ENCODE data around the gene ZBTB8A.
"Not testable (repeated sequence)": the region's sequence is repeated elsewhere in the genome, so short reads cannot be mapped to it uniquely, and the experiment has no call there.

ZBTB8A gene

GRCh38 chr1:32538887-32539583 lies at the start of gene ZBTB8A:
ZBTB8A (plus strand) TSS chr1:32539427; CDS start chr1:32592932, 53,505 bp downstream.
- DNase-seq: peak; percentile 71

- no peak for DNase-seq
These were observed 49.3 kb upstream of the ZBTB8A start for GRCh38 chr1:32489774-32490454.

- no peak for DNase-seq
These were observed 47.8 kb upstream of the ZBTB8A start for GRCh38 chr1:32491386-32491785.

DNA sequence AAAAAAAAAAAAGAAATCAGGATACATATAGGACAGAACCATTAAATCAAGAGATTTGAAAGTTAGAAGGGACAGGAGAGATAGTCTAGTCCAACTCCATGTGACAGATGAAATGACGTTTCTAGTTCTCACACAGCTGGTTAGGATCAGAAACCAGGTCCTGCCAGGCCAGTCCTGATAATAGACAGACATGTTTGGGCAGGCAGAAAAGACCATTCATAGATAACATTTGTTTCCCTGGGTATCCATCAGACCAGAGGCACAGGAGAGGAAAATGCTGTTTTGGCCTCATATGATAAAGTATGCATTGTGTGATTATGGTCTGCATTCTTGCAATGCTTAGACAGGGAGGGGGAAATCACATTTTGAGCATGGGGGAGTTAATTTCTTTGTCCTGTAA lies 45.0 kb upstream of the ZBTB8A start:
- DNase-seq: no peak

GRCh38 chr1:32494711-32495337 lies 44.4 kb upstream of the ZBTB8A start:
- DNase-seq: no peak

DNA sequence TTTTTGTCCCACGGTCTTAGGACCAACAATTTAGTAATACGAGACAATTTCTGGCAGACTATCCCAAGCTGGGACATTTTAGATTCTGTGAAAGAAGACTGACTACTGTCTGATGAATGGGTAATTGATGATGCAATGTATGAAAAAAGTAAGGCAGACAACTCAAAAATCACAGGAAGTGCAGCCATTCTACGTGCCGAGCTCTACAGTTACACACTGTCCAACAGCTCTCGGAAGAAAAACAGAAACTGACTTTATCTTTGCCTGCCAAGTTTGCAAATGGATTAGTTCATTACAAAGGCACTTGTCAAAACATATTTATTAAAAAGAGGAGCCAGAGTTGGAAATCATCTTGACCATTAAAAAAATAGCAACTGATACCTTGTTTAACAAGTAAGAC lies 43.1 kb upstream of the ZBTB8A start:
- DNase-seq: no peak

GRCh38 chr1:32498751-32499150 lies 40.5 kb upstream of the ZBTB8A start:
- no peak for DNase-seq

GRCh38 chr1:32500387-32501209 lies 38.6 kb upstream of the ZBTB8A start:
- DNase-seq: peak; percentile 25

- no peak for DNase-seq
These were observed 37.4 kb upstream of the ZBTB8A start for GRCh38 chr1:32501865-32502264.

- no peak for DNase-seq
These were observed 36.1 kb upstream of the ZBTB8A start for GRCh38 chr1:32503153-32503552.

DNA sequence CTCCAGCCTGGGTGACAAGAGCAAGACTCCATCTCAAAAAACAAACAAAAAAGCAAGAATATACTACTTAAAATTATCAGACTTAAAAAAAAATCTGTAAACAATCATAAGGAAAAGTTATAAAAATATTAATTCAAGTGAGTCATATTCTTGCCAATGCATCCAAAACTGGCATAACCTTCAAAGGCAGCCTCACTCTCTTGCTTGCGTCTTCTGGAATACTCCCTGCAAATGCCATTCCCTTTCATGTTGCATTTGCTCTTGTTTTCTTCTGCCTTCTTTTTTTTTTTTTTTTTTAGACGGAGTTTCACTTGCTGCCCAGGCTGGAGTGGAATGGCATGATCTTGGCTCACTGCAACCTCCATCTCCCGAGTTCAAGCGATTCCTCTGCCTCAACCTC lies 32.2 kb upstream of the ZBTB8A start:
- DNase-seq: no peak

GRCh38 chr1:32508761-32509160 lies 30.5 kb upstream of the ZBTB8A start:
- no peak for DNase-seq

DNA sequence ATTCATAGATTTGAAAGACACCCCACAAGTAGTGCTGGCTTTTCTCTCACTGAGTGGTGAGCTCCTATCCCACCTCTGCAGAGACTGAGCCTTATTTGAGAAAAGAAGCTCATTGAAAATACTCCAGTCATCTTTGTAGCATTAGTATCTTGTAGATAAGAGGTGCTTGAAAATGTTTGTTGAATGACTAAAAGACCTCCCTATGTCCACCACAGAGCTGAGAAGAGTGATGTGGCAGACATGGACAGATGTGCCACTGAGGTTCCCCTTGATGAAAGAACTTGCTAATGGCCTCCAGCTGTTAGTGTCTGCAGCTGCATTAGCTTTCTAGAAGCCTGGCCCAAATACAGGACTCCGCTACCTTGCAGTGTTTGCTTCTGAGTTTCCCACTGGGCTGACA lies 29.3 kb upstream of the ZBTB8A start:
- no peak for DNase-seq

DNA sequence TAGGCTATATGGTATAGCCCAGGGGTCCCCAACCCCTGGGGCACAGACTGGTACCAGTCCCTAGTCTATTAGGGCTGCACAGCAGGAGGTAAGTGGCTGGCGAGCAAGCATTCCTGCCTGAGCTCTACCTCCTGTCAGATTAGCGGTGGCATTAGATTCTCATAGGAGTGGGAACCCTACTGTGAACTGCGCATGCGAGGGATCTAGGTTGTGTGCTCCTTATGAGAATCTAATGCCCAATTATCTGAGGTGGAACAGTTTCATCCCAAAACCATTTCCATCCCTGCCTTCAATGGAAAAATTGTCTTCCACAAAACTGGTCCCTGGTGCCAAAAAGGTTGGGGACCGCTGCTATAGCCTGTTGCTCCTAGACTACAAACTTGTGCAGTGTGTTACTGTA lies 22.8 kb upstream of the ZBTB8A start:
- no peak for DNase-seq

- no peak for DNase-seq
These were observed 20.3 kb upstream of the ZBTB8A start for GRCh38 chr1:32518976-32519375.

DNA sequence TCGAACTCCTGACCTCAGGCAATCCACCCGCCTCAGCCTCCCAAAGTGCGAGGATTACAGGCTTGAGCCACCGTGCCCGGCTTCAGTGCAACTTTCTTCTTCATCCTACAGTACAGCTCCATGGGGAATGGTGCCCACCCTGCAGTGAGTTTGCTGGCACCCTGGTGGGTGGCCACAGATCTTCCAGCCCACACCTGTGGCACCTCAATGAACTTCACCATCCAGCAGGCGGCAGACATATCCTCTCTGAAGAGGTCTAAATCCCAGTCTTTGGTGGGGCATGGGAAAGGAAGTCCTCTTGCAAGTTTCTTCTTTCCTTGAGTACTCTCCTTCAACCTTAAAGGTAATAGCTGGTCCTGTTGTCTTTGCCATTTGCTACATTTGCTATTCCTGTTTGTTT lies 18.1 kb upstream of the ZBTB8A start:
- DNase-seq: no peak

DNA sequence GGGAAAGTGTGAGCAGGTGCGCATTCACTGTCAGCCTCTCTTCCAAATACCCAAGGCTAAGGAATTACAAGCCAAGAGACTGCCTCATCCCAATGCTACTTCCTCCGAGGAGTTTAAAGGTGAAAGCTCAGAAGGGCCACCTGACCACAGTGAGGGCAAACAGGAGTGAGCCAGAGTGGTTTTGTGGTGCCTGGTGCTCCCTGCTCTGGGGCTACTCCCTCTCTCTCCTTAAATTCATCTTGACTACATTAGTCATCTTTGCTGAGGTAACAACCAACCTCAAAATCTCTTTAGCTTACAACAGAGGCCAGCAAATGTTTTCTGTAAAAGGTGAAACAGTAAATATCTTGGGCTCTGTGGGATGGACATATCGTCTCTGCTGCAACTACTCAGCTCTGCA lies 14.2 kb upstream of the ZBTB8A start:
- no peak for DNase-seq

DNA sequence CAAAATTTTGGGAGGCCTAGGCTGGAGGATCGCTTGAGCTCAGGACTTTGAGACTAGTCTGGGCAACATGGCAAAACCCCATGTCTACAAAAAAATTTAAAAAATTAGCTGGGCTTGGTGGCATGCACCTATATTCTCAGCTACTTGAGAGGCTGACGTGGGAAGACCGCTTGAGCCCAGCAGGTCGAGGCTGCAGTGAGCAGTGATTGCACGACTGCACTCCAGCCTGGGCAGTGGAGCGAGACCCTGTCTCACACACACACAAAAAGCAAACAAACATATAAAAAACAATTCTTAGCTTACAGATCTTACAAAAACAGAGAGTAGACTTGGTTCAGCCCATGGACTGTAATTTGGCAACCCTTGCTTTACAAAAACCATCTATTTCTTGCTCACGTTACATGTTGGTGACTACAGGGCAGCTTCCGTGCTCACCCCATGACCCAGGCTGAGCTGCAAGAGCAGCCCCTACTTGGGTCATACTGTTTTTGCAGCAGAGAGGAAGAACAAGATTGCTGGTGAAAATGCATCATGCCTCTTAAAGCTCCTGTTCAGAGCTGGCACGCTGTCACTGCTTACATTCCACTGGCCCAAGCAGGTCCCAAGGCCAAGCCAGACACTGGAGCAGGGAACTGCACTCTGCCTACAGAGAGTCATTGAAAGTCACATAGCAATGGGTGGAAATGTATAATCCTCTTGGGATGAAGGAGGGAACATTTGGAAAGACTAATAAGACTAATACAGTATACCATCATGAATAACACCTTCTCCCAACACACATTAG lies 13.4 kb upstream of the ZBTB8A start:
- DNase-seq: no peak

- DNase-seq: not testable (repeated sequence)
These were observed 10.7 kb upstream of the ZBTB8A start for GRCh38 chr1:32528550-32528949.

GRCh38 chr1:32533792-32534327 lies 5.4 kb upstream of the ZBTB8A start:
- DNase-seq: no peak

DNA sequence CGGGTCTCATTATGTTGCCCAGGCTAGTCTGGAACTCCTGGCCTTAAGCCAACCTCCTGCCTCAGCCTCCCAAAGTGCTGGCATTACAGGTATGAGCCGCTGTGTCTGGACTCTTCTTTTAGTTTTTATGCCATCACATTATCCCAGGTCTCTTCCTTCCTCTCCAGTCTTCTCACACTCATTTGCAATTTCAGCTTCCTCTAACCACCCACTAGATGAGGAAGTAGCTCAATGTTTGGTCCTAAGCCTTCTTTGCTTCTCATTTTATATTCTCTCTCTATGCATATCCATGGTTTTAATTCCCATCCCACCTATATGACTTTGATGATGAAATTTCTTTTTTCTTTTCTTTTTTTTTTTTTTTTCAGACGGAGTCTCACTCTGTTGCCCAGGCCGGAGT lies 3.1 kb upstream of the ZBTB8A start:
- no peak for DNase-seq

DNA sequence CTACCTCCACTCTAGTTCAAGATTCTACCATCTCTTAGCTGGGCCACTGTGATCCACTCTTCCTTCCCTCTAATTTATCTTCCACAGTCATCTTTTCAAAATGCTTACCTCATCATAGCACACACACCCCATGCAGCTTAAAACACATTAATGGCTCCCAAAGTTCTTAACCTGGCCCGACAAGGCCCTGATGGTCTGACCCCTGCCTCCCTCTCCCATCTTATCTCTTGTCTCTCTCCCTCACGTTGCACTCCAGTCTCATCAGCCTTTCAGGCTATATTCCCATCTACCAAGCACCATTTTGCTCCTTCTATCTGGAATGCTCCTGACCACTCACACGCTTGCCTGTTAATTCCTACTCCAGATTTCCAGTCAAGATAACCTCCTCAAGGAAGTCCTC lies 2.5 kb upstream of the ZBTB8A start:
- no peak for DNase-seq

Data from NCI-H510A treated with DMSO at 0.1 percent for 48 hours (cell line).